Prostate gland (tissue), 2 donors: ENCODE measurements around the gene SNUPN. TPM values are rescaled to one million over a fixed set of nuclear protein-coding genes. Genes with fewer than 3 reads are reported as not detected.

Experiments used
- DNase-seq: peaks from one replicate; pipeline ENCODE4 v3.0.0-alpha.2; 2019; ENCODE audit warnings: low spot score
- H3K27ac ChIP-seq, 2 donors: fragments of 200-600 bp; sonication (generic); 2 replicates each; pipeline ENCODE4 v1.5.1; 2017 to 2019
- H3K27me3 ChIP-seq: fragments of 200-600 bp; sonication (generic); replicated peaks from 2 replicates; pipeline ENCODE4 v1.5.1; 2019; ENCODE audit not compliant: insufficient read depth
- H3K36me3 ChIP-seq, 2 donors: fragments of 200-600 bp; sonication (generic); 1 replicate in 1 of 2; 2 replicates in 1 of 2; pipeline versions ENCODE4 v1.5.1 to v1.8.1; 2017 to 2019
- H3K4me1 ChIP-seq: fragments of 200-600 bp; sonication (generic); replicated peaks from 2 replicates; pipeline ENCODE4 v1.5.1; 2019
- H3K4me3 ChIP-seq, 2 donors: fragments of 200-600 bp; sonication (generic); 2 replicates each; pipeline ENCODE4 v1.5.1; 2017 to 2019
- H3K9me3 ChIP-seq: fragments of 200-600 bp; sonication (generic); 2 replicates; pipeline ENCODE4 v1.5.1; 2017
- POLR2A ChIP-seq: fragments of 450-650 bp; IDR thresholded peaks from one replicate; pipeline ENCODE4 v1.6.1; 2016; ENCODE audit warnings: antibody characterized with exemption, mild to moderate bottlenecking
- POLR2AphosphoS5 ChIP-seq: sonication (generic); formaldehyde crosslinking; IDR thresholded peaks from one replicate; pipeline ENCODE4 v1.6.1; 2017; ENCODE audit warnings: antibody characterized with exemption
- WGBS: methylation state at CpG from one replicate; pipeline ENCODE4 v1.1.5; 2018; 5-methylcytosine and 5-hydroxymethylcytosine counted together
- intact Hi-C: fragments of 100-400 bp; cut with DNase I; formaldehyde crosslinking; loops from one replicate; pipeline ENCODE4 v1.14.2; 2022
- total RNA-seq, 2 donors: library from RNA; depleted of rRNA; stranded (reverse); fragments of >200 nt; gene quantifications; one replicate each; pipeline ENCODE4 v1.1.0, GENCODE V29; 2016
- TF ChIP-seq, protein P1 (sequence below), 4 experiments: fragments of 200-600 bp in 2 of 4; fragments of 450-650 bp in 2 of 4; sonication (generic) in 2 of 4; IDR thresholded peaks; 1 replicate in 3 of 4; 2 replicates in 1 of 4; pipeline ENCODE4 v1.5.1; 2016 to 2019; ENCODE audit warnings: antibody characterized with exemption in 4 of 4, mild to moderate bottlenecking in 2 of 4, moderate library complexity in 2 of 4

Gene SNUPN
- total RNA-seq, 2 donors from 2014 or later = 17.7 to 21.6 TPM

DNA sequence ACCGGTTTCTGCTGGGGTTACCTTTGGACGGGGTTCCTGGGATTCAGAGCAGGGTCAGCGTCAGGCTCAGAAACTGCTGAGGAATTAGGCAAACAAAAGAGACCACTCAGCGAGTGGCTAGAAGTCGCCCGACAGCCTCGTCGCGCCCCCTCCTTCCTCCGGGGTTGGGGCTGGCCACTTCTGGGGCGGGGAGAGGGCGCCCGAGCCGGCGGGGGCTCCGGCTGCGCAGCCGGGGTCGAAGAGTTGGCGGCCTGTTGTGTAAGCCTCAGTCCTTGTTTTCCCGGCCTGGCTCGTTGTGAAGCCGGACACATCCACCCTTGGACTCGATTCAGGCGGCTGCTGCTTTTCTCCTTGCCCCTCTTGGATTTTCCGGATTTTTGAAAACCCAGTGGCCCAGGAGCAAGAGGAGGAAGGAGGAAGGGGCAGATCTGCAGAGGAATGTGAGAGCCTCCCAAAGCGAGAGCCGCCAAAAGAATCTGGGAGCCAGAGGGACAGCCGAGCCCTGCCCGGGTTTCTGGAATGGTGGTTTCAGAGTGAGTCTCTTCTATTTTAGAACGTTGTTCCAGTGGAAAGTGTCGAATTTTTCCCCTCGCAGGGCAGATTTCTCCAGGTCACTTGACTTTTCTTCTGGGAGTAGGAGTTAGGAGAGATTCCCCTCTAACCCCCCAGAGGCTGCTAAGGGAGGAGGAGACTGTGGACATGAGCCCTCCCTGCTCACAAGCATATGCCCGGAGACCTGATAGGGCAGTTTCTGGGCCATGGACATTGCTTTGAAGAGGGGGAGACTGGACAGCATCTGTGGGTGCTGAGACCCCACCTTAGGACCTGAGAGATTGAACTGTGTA, 22.9 kb upstream of the SNUPN start:
- intact Hi-C loops = loop anchor here (5.0 kb wide), 1 partner anchor 71 kb away; the partner anchor contains the start of gene PTPN9
- Histone ChIP-seq H3K9me3 (no peaks in the 10 kb centered on the region), H3K27ac (peak overlapping the region; percentile 92 to 93), H3K27me3 (no peaks in the 10 kb centered on the region), H3K4me3 (peak overlapping the region; percentile 70 to 77), H3K36me3 (no peaks in the 10 kb centered on the region), H3K4me1 (peaks cover 37% of the 10 kb centered on the region)
- TF ChIP-seq POLR2A (no peak), POLR2AphosphoS5 (no peak)
- TF ChIP-seq, protein P1, sequence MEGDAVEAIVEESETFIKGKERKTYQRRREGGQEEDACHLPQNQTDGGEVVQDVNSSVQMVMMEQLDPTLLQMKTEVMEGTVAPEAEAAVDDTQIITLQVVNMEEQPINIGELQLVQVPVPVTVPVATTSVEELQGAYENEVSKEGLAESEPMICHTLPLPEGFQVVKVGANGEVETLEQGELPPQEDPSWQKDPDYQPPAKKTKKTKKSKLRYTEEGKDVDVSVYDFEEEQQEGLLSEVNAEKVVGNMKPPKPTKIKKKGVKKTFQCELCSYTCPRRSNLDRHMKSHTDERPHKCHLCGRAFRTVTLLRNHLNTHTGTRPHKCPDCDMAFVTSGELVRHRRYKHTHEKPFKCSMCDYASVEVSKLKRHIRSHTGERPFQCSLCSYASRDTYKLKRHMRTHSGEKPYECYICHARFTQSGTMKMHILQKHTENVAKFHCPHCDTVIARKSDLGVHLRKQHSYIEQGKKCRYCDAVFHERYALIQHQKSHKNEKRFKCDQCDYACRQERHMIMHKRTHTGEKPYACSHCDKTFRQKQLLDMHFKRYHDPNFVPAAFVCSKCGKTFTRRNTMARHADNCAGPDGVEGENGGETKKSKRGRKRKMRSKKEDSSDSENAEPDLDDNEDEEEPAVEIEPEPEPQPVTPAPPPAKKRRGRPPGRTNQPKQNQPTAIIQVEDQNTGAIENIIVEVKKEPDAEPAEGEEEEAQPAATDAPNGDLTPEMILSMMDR (IDR thresholded peaks at IDR 0.05) = peak in 1 of 4 experiments; percentile 1
- peak; percentile 31 for DNase-seq
- WGBS = 2% methylated on average over 34 of the region's 34 CpGs

DNA sequence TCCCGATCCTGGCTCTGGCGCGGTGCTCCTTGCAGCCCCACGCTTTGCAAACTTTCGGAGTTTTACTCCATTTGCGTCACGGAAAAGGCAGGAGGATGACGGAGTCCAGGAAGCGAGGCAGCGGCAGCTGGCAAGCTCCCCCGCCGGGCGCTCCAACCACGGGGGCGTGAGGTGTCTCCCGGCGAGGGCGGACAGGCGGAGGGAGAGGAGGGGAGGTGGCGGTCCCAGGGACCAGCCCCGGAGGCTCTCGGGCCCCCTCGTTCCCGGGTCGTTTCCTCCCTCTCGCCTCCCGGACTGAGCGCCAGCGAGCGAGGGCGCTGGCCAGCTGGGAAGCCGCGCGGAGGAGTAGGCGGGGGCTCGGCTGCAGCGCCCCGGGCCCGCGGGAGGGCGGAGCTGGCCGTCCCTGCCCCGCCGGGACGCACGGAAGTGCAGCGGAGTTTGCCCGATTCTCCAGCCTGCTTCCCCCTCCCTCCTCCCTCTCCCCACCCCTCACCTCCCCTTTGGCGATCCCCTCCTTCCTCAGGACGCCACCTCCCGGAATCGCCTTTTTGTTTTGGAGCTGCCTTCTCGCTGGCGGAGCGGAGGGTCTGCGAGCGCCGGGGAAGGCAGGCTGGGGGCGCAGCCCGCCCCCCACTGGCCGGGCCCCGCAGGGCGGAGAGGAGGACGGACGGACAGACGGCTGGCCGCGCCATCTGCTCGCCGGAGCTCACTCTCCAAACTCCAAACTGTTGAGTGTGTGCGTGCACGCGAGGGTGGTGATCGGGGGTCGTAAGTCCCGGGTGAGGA, 22.0 kb upstream of the SNUPN start, which contains the start of gene SNX33:
Gene SNX33 (plus strand): TSS at position 543 of the 786 bp plus-strand sequence. CDS start 1,191 bp downstream, outside the sequence.
- peak; percentile 76 for DNase-seq
- H3K27me3 ChIP-seq = no peaks in the 10 kb centered on the region
- H3K27ac ChIP-seq = peak within 1 kb of the TSS; percentile 92 to 93
- H3K36me3 ChIP-seq = no peaks in the 10 kb centered on the region
- peaks cover 37% of the 10 kb centered on the region for H3K4me1 ChIP-seq
- no peaks in the 10 kb centered on the region for H3K9me3 ChIP-seq
- WGBS = under 1% methylated on average over 69 of the region's 76 CpGs
- intact Hi-C loops = loop anchor here (5.0 kb wide), 1 partner anchor 70 kb away; the partner anchor contains the start of gene PTPN9
- H3K4me3 ChIP-seq = peak within 1 kb of the TSS; percentile 70 to 77
- TF ChIP-seq, protein P1 (IDR thresholded peaks at IDR 0.05) = peak; percentile 40 to 54 (median 42)
- TF ChIP-seq POLR2A = peak; percentile 85
- peak; percentile 41 for TF ChIP-seq POLR2AphosphoS5

DNA sequence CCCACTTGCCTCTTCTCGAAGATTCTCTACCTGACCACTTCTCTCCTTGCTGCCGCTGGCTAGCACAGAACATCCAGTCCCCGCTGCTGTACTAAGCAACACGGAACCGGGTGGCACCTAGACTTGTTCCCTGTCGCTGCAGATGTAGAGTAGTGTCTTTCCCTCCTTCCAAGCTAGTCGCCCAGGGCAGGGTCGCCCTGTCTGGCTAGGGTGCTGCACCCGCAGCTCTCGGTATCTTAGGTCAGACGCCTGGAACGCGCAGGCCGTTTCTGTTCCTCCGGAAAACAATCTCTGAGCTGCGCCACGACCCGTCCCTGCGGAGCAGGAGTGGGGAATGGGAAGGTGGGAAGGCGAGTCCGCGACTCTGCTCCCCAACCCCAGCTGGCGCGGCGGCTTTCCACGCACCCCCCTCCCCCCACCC, 21.4 kb upstream of the SNUPN start:
- peak; percentile 56 for DNase-seq
- peak overlapping the region; percentile 70 to 77 for H3K4me3 ChIP-seq
- H3K27me3 ChIP-seq = no peaks in the 10 kb centered on the region
- 0% methylated on average over 26 of the region's 26 CpGs for WGBS
- H3K9me3 ChIP-seq = no peaks in the 10 kb centered on the region
- intact Hi-C loops = loop anchor here (5.0 kb wide), 1 partner anchor 70 kb away; the partner anchor contains the start of gene PTPN9
- peak overlapping the region; percentile 92 to 93 for H3K27ac ChIP-seq
- TF ChIP-seq POLR2AphosphoS5 (peak; percentile 42), POLR2A (peak; percentile 18)
- TF ChIP-seq, protein P1 (IDR thresholded peaks at IDR 0.05) = no peak
- H3K36me3 ChIP-seq = no peaks in the 10 kb centered on the region
- peaks cover 31% of the 10 kb centered on the region for H3K4me1 ChIP-seq

DNA sequence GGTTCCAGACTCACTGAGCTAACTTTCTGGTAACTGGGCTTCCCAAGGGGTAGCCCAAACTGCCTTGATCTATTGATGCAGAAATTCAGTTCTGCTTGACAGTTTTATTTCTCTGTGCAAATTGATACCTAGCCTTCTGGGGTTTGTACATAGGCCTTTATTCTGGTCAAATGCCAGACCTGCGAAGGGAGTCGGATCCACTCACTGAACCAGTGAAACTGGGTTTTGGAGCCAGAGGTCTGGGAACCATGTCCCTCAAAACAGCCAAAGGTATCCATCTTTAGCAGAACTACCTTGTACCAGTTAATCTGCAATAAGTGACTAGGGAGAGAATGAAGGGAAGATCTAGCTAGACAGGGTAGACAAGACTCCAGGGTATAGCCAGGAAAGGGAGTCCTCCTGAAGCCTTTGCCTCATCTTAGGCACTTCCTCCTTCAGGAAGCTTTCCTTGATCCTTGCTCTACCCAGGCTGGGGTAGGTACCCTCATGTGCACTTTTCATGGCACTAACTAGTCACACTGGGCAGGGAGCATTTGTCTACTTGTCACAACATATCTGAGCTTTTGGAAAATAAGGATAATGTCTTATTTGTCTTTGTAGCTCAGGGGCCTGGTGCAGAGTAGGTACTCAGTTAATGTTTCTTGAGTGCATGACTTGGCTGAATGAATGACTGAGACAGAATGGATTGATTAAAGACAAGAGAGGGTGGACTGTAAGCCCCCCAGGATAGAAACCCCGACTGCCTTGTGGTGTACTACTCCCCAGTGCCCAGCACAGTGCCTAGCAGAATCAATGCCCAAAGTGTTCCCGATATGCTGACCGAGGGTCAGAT, 20.8 kb upstream of the SNUPN start:
- Histone ChIP-seq H3K36me3 (no peaks in the 10 kb centered on the region), H3K4me1 (peaks cover 26% of the 10 kb centered on the region), H3K27ac (peak overlapping the region; percentile 92 to 93), H3K9me3 (no peaks in the 10 kb centered on the region), H3K4me3 (peak overlapping the region; percentile 70 to 77), H3K27me3 (no peaks in the 10 kb centered on the region)
- peak; percentile 50 for DNase-seq
- intact Hi-C loops = loop anchor here (5.0 kb wide), 1 partner anchor 69 kb away; the partner anchor contains the start of gene PTPN9
- no peak for TF ChIP-seq POLR2A
- TF ChIP-seq, protein P1 (IDR thresholded peaks at IDR 0.05) = no peak
- TF ChIP-seq POLR2AphosphoS5 = peak; percentile 22
- 16% methylated on average over 5 of the region's 5 CpGs for WGBS
